NCI-H2107 treated with DMSO at 0.1 percent for 48 hours (cell line): ENCODE measurements around the gene CPXM2.

Source experiments
- DNase-seq: peaks from one replicate; lab custom pipeline; 2025; ENCODE audit not compliant: unreplicated experiment; lab: John Stamatoyannopoulos, UW

The CPXM2 gene

GRCh38 chr10:123906296-123906695 is 14.7 kb upstream of the CPXM2 start:
- no peak for DNase-seq

- DNase-seq = peak; percentile 25
Measured at GRCh38 chr10:123904834-123905409, 13.3 kb upstream of the CPXM2 start.

- no peak for DNase-seq
Measured at GRCh38 chr10:123903621-123904020, 12.0 kb upstream of the CPXM2 start.

GRCh38 chr10:123901621-123902020 is 10.0 kb upstream of the CPXM2 start:
- no peak for DNase-seq

DNA sequence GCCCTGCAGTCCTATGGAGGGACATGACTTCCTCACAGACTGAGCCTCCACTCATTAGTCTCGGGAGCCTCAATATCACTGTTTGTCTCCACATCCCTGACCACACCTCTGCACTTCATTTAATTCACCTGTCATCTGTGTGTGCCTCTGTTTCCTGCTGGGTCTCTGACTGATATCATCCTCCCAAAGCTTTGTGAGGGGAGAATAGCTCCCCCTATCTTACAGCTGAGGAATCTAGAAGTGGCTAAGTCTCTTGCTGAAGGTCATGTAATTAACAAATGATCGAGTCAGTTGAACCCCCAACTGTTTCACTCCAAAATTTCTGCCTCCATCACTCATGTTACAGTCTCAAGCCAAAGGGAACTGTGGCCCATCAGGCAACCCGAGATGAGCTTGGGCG is 5.5 kb upstream of the CPXM2 start:
- DNase-seq = no peak

DNA sequence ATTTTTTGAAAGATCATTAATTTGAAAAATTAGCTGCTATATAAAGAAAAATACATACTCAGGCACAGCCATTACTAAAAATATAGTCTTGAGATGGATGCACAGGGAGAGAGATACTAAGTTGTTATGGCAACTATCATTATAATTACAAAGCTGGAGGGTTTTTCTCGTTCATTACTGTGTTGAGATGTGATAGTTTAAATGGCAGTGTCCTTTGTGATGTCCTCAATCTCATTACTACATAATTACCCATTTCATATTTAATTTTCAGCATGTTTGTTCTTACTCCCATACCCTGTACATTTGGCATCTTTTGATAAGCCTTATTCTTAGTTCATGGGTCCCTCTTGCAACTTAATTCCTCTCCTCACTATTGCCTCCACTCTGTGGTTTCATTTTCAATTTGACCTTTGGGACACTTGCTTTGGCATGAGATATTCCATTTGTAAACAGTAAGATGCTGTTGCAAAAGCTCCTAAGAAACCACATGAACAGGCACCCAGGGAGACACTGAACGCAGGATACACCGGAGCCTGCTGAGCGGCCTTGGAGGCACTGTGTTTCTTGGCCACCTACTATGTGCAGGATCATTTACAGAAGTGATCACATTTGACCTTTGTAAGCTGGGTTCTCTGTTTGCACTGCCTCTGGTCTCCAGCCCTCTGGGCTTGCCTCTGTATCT is 4.8 kb upstream of the CPXM2 start:
- no peak for DNase-seq

- no peak for DNase-seq
Measured at GRCh38 chr10:123893651-123894050, 2.0 kb upstream of the CPXM2 start.

GRCh38 chr10:123890756-123891143 is 857 bp downstream of the CPXM2 start:
- DNase-seq = no peak

GRCh38 chr10:123890226-123890625 is 1.4 kb downstream of the CPXM2 start:
- DNase-seq = no peak

GRCh38 chr10:123889821-123890220 is 1.8 kb downstream of the CPXM2 start:
- no peak for DNase-seq

DNA sequence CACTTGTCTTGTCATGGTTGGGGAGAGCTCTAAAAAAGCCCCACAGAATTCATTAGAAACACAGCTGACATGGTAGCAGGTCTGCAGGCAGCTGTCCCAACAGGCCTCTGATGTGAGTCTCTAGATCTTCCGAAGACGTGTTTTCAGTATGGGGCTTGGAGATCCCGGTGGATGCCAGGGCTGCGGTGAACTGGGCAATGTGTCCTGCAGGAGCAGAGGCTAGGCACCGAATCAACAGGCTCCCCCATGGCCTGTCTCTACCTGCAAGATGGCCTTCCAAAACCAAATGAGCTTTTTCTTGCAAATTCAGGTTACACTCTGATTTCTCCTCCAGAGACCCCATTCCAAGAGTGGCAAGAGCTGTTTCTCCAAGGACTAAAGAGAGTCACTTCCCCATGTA is 2.9 kb downstream of the CPXM2 start:
- DNase-seq = no peak

DNA sequence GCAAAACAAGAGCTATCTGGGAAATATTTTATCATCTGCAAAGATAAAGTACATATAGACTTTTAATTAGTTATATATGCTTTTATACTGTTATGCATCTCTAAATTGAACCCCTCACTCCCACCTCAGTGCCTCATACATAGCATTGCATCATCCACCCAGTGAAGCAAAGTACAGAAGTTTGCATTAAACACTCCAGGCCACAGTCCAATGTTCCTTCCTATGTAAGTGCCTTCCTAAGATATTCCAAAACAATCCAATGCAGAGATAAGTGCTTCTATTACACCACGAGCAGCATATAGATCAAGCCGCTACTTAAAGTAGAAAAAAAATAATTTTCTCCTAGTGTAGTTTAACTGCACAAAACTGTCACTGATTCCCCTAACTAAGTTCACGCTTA is 3.4 kb downstream of the CPXM2 start:
- no peak for DNase-seq

DNA sequence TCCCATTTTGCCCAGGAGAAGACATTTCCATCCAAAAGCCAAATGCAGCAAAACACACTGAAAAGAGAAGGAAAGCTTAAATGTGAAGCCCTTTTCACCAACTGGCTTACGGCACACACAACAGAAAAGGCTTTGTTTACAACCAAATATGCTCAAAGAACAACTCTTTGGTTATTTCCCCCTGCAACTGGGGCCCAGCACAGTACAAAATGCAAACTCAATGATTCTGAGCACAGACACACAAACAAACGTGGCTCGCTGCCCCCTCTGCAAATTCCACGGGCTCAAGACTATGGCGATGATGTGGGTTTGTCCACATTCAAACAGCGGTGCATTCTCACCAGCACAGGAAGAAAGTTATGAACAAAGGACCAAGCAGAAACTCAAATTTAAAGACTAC is 5.3 kb downstream of the CPXM2 start:
- DNase-seq = no peak

DNA sequence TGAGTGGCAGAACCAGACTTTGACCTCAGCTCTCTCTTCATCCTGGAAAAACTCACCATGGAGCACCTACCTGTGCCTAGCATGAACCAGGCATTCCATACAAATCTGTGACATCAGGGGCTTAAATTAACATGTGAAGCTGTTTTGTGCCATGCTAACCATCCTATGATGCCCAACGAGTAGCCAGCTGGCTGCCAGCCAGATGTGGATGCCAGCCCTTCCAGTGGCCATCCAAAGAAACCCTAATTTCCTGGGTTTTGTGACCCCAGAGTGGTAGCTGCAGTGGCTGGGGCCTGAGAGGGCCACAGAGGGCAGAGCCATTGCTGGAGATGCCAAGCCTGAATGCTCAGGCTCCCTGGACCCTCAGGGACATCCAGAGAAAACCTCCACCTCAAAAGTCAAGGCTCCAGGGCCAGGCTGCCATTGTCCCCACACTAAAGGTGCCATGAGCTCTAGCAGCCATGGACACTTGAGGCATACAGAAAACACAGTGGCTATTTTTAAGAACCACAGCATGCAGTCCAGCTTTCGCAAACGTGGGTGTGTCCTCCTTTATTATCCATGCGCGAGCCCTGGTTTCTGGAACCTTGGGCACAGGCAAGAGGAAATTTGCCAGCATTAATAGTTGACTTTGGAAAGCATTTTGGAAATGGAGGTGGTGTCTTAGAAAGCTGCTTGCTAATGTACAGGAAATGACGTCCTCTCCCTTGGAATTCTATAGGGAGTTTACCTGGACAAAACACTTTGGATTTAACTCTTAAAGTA is 6.0 kb downstream of the CPXM2 start:
- no peak for DNase-seq

GRCh38 chr10:123884907-123885381 is 6.7 kb downstream of the CPXM2 start:
- DNase-seq = no peak

DNA sequence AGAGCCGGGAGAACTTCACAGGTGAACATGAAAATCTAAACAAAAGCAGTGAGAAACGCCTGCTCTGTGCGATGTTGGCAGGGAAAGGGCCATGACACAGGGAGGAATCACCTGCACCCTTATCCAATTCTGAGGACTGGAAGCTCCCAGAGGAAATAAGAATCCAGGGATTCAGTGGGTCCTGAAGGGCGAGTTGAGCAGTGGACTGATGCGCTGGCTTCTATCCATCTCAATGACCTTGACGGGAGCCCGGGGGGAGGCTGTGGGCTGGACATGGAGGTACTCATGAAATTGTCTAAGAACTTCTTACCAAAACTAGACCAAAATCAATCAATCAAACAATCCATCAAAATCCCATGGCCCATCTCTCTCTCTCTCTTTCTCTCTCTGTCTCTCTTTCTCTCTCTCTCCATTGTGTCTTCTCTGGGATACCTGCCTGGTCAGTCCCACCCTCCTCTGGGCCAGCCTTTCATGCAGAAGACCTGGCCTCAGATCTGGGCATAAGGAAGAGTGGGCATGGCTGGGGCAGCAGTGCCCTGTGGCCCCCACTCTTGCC is 7.2 kb downstream of the CPXM2 start:
- no peak for DNase-seq

DNA sequence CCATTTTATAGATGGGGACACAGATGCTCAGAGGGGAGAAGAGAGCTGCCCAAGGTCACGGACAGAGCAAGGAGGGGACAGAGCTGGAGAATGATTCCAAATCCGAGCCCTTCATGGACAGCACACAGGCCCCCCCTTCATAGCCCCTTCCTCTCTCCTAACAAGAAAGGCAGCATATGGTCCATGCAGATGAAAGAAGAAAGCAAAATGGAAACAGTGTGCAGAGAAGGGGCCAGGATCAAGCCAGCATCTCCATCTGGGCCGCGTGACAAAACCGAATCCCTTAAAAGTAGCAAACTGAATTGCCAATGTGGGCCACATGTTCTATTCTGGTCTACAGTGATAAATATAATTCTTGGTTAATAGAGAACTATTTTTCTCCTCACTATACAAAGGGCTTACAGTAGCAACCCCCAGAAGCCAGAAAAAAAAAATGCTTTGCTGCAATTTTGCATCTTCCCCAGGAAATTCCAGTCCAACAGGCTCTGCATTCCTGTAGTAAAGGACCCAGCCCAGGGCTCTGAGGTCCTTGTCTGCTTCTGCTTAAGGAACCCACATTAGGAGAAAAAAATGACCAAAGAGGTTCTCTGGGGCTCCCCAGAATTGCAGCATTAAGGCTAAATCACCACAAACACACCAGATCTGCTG is 7.8 kb downstream of the CPXM2 start:
- no peak for DNase-seq

- no peak for DNase-seq
Measured at GRCh38 chr10:123882681-123883445, 8.7 kb downstream of the CPXM2 start.

DNA sequence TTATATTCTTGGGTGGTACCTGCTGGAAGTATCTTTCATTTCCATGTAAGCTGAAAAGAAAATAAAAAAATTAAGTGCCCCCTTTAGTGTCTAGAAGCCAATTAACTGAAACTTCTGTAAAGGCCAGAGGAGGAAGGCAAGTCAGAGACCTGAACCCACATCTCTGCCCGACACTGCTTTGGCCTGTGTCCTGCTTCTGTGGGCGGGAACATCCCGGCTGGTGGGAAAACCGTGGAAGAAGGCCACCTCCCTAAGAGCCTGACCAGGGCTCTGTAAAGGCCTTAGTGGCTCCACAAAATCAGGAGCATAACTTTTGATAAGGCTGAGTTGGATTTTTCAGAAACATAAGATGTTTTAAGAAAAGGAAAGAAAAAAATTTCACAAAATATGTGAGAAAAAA is 9.4 kb downstream of the CPXM2 start:
- no peak for DNase-seq

GRCh38 chr10:123879606-123880257 is 11.9 kb downstream of the CPXM2 start:
- no peak for DNase-seq
